ENCODE results near the gene UBE3A.

DNA sequence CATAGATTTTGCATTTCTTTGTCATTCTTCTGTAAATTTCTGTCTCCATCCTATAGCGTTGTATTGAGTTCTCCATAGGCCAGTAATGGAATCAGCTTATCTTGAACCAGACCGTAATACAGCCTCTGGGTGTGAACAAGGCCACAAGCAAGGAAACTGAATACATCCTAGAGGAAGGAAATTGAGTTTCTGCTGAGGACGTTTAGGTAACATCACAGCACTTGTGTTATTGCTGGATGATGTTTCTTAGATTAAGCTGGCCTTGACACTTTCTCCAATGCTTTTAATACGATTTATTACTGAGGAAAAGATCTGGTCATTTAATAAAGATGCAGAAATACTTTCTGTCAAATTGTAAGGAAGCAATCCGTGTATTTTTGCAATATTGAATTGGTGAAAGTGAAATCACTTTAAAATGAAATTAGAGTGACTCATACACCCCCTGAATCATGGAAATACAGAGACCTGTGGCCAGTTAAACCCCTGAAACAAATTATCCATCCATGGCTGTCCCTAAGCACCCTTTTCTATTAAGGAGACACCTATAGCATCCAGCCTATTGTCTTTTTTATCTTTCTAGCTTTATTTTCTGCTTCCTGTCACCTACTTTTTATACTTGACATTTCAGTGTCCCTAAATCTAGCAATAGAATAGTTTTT is 48.5 kb upstream of the UBE3A start:
- TF ChIP-seq, protein P1, sequence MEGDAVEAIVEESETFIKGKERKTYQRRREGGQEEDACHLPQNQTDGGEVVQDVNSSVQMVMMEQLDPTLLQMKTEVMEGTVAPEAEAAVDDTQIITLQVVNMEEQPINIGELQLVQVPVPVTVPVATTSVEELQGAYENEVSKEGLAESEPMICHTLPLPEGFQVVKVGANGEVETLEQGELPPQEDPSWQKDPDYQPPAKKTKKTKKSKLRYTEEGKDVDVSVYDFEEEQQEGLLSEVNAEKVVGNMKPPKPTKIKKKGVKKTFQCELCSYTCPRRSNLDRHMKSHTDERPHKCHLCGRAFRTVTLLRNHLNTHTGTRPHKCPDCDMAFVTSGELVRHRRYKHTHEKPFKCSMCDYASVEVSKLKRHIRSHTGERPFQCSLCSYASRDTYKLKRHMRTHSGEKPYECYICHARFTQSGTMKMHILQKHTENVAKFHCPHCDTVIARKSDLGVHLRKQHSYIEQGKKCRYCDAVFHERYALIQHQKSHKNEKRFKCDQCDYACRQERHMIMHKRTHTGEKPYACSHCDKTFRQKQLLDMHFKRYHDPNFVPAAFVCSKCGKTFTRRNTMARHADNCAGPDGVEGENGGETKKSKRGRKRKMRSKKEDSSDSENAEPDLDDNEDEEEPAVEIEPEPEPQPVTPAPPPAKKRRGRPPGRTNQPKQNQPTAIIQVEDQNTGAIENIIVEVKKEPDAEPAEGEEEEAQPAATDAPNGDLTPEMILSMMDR (IDR thresholded peaks at IDR 0.05), result no peak
- TF ChIP-seq POLR2A (IDR thresholded peaks at IDR 0.05), result no peak
